ENCODE results near the gene TLK2.

GRCh38 chr17:62615503-62615902 is 136.9 kb downstream of the TLK2 start:
- TF ChIP-seq IRF1 (CRISPR knock-in tag; IDR thresholded peaks at IDR 0.05) (no peak), ZNF232 (CRISPR knock-in tag; IDR thresholded peaks at IDR 0.05) (no peak), MXD4 (CRISPR knock-in tag; IDR thresholded peaks at IDR 0.05; ENCODE audit: borderline replicate concordance) (no peak), FOXJ3 (CRISPR knock-in tag; IDR thresholded peaks at IDR 0.05; ENCODE audit: borderline replicate concordance) (no peak), IRF2 (CRISPR knock-in tag; IDR thresholded peaks at IDR 0.05; ENCODE audit: borderline replicate concordance, low read depth) (no peak)
- TF ChIP-seq, protein P1, sequence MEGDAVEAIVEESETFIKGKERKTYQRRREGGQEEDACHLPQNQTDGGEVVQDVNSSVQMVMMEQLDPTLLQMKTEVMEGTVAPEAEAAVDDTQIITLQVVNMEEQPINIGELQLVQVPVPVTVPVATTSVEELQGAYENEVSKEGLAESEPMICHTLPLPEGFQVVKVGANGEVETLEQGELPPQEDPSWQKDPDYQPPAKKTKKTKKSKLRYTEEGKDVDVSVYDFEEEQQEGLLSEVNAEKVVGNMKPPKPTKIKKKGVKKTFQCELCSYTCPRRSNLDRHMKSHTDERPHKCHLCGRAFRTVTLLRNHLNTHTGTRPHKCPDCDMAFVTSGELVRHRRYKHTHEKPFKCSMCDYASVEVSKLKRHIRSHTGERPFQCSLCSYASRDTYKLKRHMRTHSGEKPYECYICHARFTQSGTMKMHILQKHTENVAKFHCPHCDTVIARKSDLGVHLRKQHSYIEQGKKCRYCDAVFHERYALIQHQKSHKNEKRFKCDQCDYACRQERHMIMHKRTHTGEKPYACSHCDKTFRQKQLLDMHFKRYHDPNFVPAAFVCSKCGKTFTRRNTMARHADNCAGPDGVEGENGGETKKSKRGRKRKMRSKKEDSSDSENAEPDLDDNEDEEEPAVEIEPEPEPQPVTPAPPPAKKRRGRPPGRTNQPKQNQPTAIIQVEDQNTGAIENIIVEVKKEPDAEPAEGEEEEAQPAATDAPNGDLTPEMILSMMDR (IDR thresholded peaks at IDR 0.05), result no peak
- TF ChIP-seq, protein P2, sequence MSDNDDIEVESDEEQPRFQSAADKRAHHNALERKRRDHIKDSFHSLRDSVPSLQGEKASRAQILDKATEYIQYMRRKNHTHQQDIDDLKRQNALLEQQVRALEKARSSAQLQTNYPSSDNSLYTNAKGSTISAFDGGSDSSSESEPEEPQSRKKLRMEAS (CRISPR knock-in tag; IDR thresholded peaks at IDR 0.05), result no peak
- TF ChIP-seq, protein P3, sequence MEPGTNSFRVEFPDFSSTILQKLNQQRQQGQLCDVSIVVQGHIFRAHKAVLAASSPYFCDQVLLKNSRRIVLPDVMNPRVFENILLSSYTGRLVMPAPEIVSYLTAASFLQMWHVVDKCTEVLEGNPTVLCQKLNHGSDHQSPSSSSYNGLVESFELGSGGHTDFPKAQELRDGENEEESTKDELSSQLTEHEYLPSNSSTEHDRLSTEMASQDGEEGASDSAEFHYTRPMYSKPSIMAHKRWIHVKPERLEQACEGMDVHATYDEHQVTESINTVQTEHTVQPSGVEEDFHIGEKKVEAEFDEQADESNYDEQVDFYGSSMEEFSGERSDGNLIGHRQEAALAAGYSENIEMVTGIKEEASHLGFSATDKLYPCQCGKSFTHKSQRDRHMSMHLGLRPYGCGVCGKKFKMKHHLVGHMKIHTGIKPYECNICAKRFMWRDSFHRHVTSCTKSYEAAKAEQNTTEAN (CRISPR knock-in tag; IDR thresholded peaks at IDR 0.05), result no peak
